Esophagus squamous epithelium (tissue), 5 donors: Measurements from ENCODE around the gene MTSS2. TPM values are rescaled to one million over a fixed set of nuclear protein-coding genes. Genes with fewer than 3 reads are reported as not detected.

Source experiments
- DNase-seq: peaks from one replicate; lab custom pipeline; 2025; lab: John Stamatoyannopoulos, UW
- H3K27ac ChIP-seq, 4 donors: fragments of 200-600 bp; sonication (generic); one replicate each; pipeline ENCODE4 v1.5.1; 2016 to 2019; ENCODE audit warnings: mild to moderate bottlenecking in 1 of 4
- H3K27me3 ChIP-seq, 4 donors: fragments of 200-600 bp; sonication (generic); 1 replicate in 3 of 4; 2 replicates in 1 of 4; pipeline versions ENCODE4 v1.5.1 to v1.6.0; 2017 to 2021; ENCODE audit warnings: antibody characterized with exemption in 1 of 4
- H3K36me3 ChIP-seq, 3 donors: fragments of 200-600 bp; sonication (generic); one replicate each; pipeline ENCODE4 v1.5.1; 2016 to 2019
- H3K4me1 ChIP-seq, 3 donors: fragments of 200-600 bp; sonication (generic); one replicate each; pipeline ENCODE4 v1.5.1; 2017 to 2019
- H3K4me3 ChIP-seq, 4 donors: fragments of 200-600 bp; sonication (generic); 1 replicate in 3 of 4; 2 replicates in 1 of 4; pipeline ENCODE4 v1.5.1; 2016 to 2019; ENCODE audit warnings: mild to moderate bottlenecking in 2 of 4, moderate library complexity in 1 of 4
- H3K9me3 ChIP-seq, 3 donors: fragments of 200-600 bp; sonication (generic); one replicate each; pipeline ENCODE4 v1.5.1; 2016 to 2019
- CTCF ChIP-seq, 6 experiments: fragments of 450-650 bp in 4 of 6; fragments of 200-600 bp in 2 of 6; sonication (generic) in 2 of 6; IDR thresholded peaks; one replicate each; pipeline ENCODE4 v1.5.1; 2016 to 2019; ENCODE audit warnings: antibody characterized with exemption in 6 of 6, mild to moderate bottlenecking in 4 of 6, moderate library complexity in 4 of 6
- POLR2A ChIP-seq, 4 donors: fragments of 450-650 bp; IDR thresholded peaks; one replicate each; pipeline ENCODE4 v1.6.1; 2017; ENCODE audit warnings: antibody characterized with exemption in 4 of 4, mild to moderate bottlenecking in 4 of 4, moderate library complexity in 3 of 4
- WGBS, 2 donors: methylation state at CpG; one replicate each; pipeline ENCODE4 v1.1.5; 2018; 5-methylcytosine and 5-hydroxymethylcytosine counted together
- intact Hi-C: fragments of 100-400 bp; cut with DNase I; formaldehyde crosslinking; loops from one replicate; pipeline ENCODE4 v1.15.0; 2022
- total RNA-seq, 4 donors: library from RNA; depleted of rRNA; stranded (reverse); fragments of >200 nt; gene quantifications; one replicate each; pipeline ENCODE4 v1.1.0, GENCODE V29; 2016
- donor health status: DM: yes; HTN: yes; CAD: no.

The MTSS2 gene
- total RNA-seq, 4 donors from 2014 or later = 15.5 to 39.7 (median 27.5) TPM

GRCh38 chr16:70650216-70650615 is 35.6 kb downstream of the MTSS2 start:
- peaks cover 0 to 14% (median 0%) of the 10 kb centered on the region in 3 donors for H3K36me3 ChIP-seq
- DNase-seq = no peak
- TF ChIP-seq POLR2A (IDR thresholded peaks at IDR 0.05) (no peak), CTCF (IDR thresholded peaks at IDR 0.05) (no peak)
- peak overlapping the region in 2 of 4 donors; percentile 3 to 69 for H3K27ac ChIP-seq
- no peak overlapping the region for H3K4me3 ChIP-seq
- no peaks in the 10 kb centered on the region for H3K27me3 ChIP-seq
- peaks cover 4 to 53% (median 8%) of the 10 kb centered on the region in 3 donors for H3K4me1 ChIP-seq
- 66 to 88% methylated on average over 1 to 4 of the region's 4 CpGs for WGBS, 2 donors
- no peaks in the 10 kb centered on the region for H3K9me3 ChIP-seq
- intact Hi-C loops = loop anchor here (10.0 kb wide), 1 partner anchor 285 kb away; no protein-coding TSS in a partner anchor

GRCh38 chr16:70649300-70649699 is 36.6 kb downstream of the MTSS2 start:
- no peak for DNase-seq
- intact Hi-C loops = no loop called here
- H3K4me3 ChIP-seq = no peak overlapping the region
- TF ChIP-seq CTCF (IDR thresholded peaks at IDR 0.05) (no peak), POLR2A (IDR thresholded peaks at IDR 0.05) (no peak)
- H3K27me3 ChIP-seq = no peaks in the 10 kb centered on the region
- 76 to 84% methylated on average over 5 of the region's 7 CpGs for WGBS, 2 donors
- H3K4me1 ChIP-seq = peaks cover 4 to 52% (median 8%) of the 10 kb centered on the region in 3 donors
- H3K9me3 ChIP-seq = no peaks in the 10 kb centered on the region
- peaks cover 0 to 9% (median 0%) of the 10 kb centered on the region in 3 donors for H3K36me3 ChIP-seq
- H3K27ac ChIP-seq = peak overlapping the region in 1 of 4 donors; percentile 69

- peaks cover 0 to 9% (median 0%) of the 10 kb centered on the region in 3 donors for H3K36me3 ChIP-seq
- no peaks in the 10 kb centered on the region for H3K9me3 ChIP-seq
- no peak for DNase-seq
Measured at GRCh38 chr16:70648606-70649005, 37.2 kb downstream of the MTSS2 start.

GRCh38 chr16:70647441-70648359 is 38.2 kb downstream of the MTSS2 start:
- Histone ChIP-seq H3K27me3 (no peaks in the 10 kb centered on the region), H3K4me1 (peaks cover 0 to 36% (median 8%) of the 10 kb centered on the region in 3 donors), H3K36me3 (peaks cover 0 to 9% (median 0%) of the 10 kb centered on the region in 3 donors), H3K9me3 (no peaks in the 10 kb centered on the region), H3K27ac (peak overlapping the region in 1 of 4 donors; percentile 25), H3K4me3 (no peak overlapping the region)
- TF ChIP-seq CTCF (IDR thresholded peaks at IDR 0.05) = no peak
- WGBS, 2 donors = 83 to 84% methylated on average over 12 to 14 of the region's 15 CpGs
- intact Hi-C loops = no loop called here
- no peak for DNase-seq

More at GRCh38 chr16:70648606-70649005, 37.2 kb downstream of the MTSS2 start:
- no peaks in the 10 kb centered on the region for H3K27me3 ChIP-seq
- no peak overlapping the region for H3K4me3 ChIP-seq
- intact Hi-C loops = no loop called here
- WGBS, 2 donors = 70 to 78% methylated on average over 6 of the region's 6 CpGs
- no peak for TF ChIP-seq POLR2A (IDR thresholded peaks at IDR 0.05)
- no peak for TF ChIP-seq CTCF (IDR thresholded peaks at IDR 0.05)
- H3K27ac ChIP-seq = peak overlapping the region in 1 of 4 donors; percentile 69
- peaks cover 0 to 45% (median 8%) of the 10 kb centered on the region in 3 donors for H3K4me1 ChIP-seq
